HEK293 (cell line): ENCODE measurements around the gene KLRF1.

Experiments
- CTCF ChIA-PET: fragments of 350-600 bp; formaldehyde crosslinking; extraction: SDS; loops from one replicate; lab custom pipeline; 2021; ENCODE audit warnings: antibody characterized with exemption; lab: Yijun Ruan, JAX
- POLR2A ChIA-PET: fragments of 300-600 bp; formaldehyde crosslinking; extraction: SDS; loops from one replicate; lab custom pipeline; 2020; ENCODE audit warnings: antibody characterized with exemption, inconsistent platforms; lab: Yijun Ruan, JAX
- H3K27ac ChIP-seq: fragments of 200-500 bp; sonication (Bioruptor generic); 2 replicates; pipeline ENCODE4 v1.5.1; 2014; ENCODE audit warnings: low read depth, low read length, control low read depth, inconsistent platforms; ENCODE audit errors: extremely low read depth
- H3K36me3 ChIP-seq, 2 experiments: fragments of 200-500 bp in 1 of 2; sonication (Bioruptor generic) in 1 of 2; 1 replicate in 1 of 2; 2 replicates in 1 of 2; pipeline ENCODE4 v1.5.1; 2014 to 2017; ENCODE audit warnings: inconsistent platforms in 2 of 2, low read length in 2 of 2; ENCODE audit not compliant: control insufficient read depth in 2 of 2, insufficient read depth in 1 of 2
- H3K4me1 ChIP-seq: fragments of 200-500 bp; sonication (Bioruptor generic); 2 replicates; pipeline ENCODE4 v1.5.1; 2014; ENCODE audit warnings: mild to moderate bottlenecking, low read length, inconsistent platforms; ENCODE audit not compliant: control insufficient read depth, insufficient read depth
- H3K4me3 ChIP-seq: 2 replicates; pipeline ENCODE4 v1.5.1; 2011; ENCODE audit warnings: low read depth, mild to moderate bottlenecking, control low read depth, low read length, moderate library complexity
- H3K9me3 ChIP-seq: fragments of 200-500 bp; sonication (Bioruptor generic); 2 replicates; pipeline ENCODE4 v1.5.1; 2014; ENCODE audit warnings: low read depth, low read length, inconsistent platforms; ENCODE audit not compliant: control insufficient read depth, insufficient read depth
- GLIS1 ChIP-seq: fragments of 450-650 bp; formaldehyde crosslinking; IDR thresholded peaks from 2 replicates; pipeline ENCODE4 v1.5.1; 2016; ENCODE audit warnings: missing biosample characterization, missing genetic modification characterization
- HIC1 ChIP-seq: fragments of 450-650 bp; formaldehyde crosslinking; IDR thresholded peaks from 2 replicates; pipeline ENCODE4 v1.5.1; 2016; ENCODE audit warnings: missing biosample characterization, missing genetic modification characterization
- KLF16 ChIP-seq: fragments of 450-650 bp; formaldehyde crosslinking; IDR thresholded peaks from 2 replicates; pipeline ENCODE4 v1.5.1; 2017; ENCODE audit warnings: missing biosample characterization, missing genetic modification characterization
- KLF7 ChIP-seq: fragments of 450-650 bp; formaldehyde crosslinking; IDR thresholded peaks from 2 replicates; pipeline ENCODE4 v1.5.1; 2016; ENCODE audit warnings: missing biosample characterization, missing genetic modification characterization, borderline replicate concordance
- PBX3 ChIP-seq: sonication (generic); formaldehyde crosslinking; IDR thresholded peaks from 2 replicates; pipeline ENCODE4 v1.8.1; 2022; ENCODE audit warnings: mild to moderate bottlenecking, moderate library complexity, missing genetic modification reagents
- SALL2 ChIP-seq: fragments of 450-650 bp; formaldehyde crosslinking; IDR thresholded peaks from 2 replicates; pipeline ENCODE4 v1.5.0; 2017; ENCODE audit warnings: missing biosample characterization, mild to moderate bottlenecking, missing genetic modification characterization, borderline replicate concordance
- YY1 ChIP-seq: fragments of 450-650 bp; formaldehyde crosslinking; IDR thresholded peaks from 2 replicates; pipeline ENCODE4 v1.5.1; 2018; ENCODE audit warnings: missing biosample characterization, missing genetic modification characterization
- ZBTB1 ChIP-seq: fragments of 450-650 bp; formaldehyde crosslinking; IDR thresholded peaks from 2 replicates; pipeline ENCODE4 v1.5.1; 2016; ENCODE audit warnings: missing biosample characterization, missing genetic modification characterization
- ZBTB49 ChIP-seq: fragments of 450-650 bp; formaldehyde crosslinking; IDR thresholded peaks from 2 replicates; pipeline ENCODE4 v1.5.1; 2016; ENCODE audit warnings: missing biosample characterization, missing genetic modification characterization, low read depth
- ZNF155 ChIP-seq: fragments of 450-650 bp; formaldehyde crosslinking; IDR thresholded peaks from 2 replicates; pipeline ENCODE4 v1.5.1; 2016; ENCODE audit warnings: missing biosample characterization, missing genetic modification characterization
- ZNF214 ChIP-seq: fragments of 450-650 bp; formaldehyde crosslinking; IDR thresholded peaks from 2 replicates; pipeline ENCODE4 v1.5.1; 2017; ENCODE audit warnings: missing biosample characterization, mild to moderate bottlenecking, missing genetic modification characterization, borderline replicate concordance
- ZNF223 ChIP-seq: fragments of 450-650 bp; formaldehyde crosslinking; IDR thresholded peaks from 2 replicates; pipeline ENCODE4 v1.5.1; 2016; ENCODE audit warnings: missing biosample characterization, missing genetic modification characterization
- ZNF239 ChIP-seq: fragments of 450-650 bp; formaldehyde crosslinking; IDR thresholded peaks from 2 replicates; pipeline ENCODE4 v1.5.1; 2016; ENCODE audit warnings: missing biosample characterization, missing genetic modification characterization
- ZNF292 ChIP-seq: fragments of 450-650 bp; formaldehyde crosslinking; IDR thresholded peaks from 2 replicates; pipeline ENCODE4 v1.5.1; 2016; ENCODE audit warnings: low read depth, missing biosample characterization, missing genetic modification characterization, borderline replicate concordance
- ZNF394 ChIP-seq: fragments of 450-650 bp; formaldehyde crosslinking; IDR thresholded peaks from 2 replicates; pipeline ENCODE4 v1.5.1; 2016; ENCODE audit warnings: missing biosample characterization, missing genetic modification characterization, mild to moderate bottlenecking, moderate library complexity, borderline replicate concordance
- ZNF473 ChIP-seq: fragments of 450-650 bp; formaldehyde crosslinking; IDR thresholded peaks from 2 replicates; pipeline ENCODE4 v1.5.1; 2017; ENCODE audit warnings: missing biosample characterization, missing genetic modification characterization
- ZNF501 ChIP-seq: fragments of 450-650 bp; formaldehyde crosslinking; IDR thresholded peaks from 2 replicates; pipeline ENCODE4 v1.5.1; 2016; ENCODE audit warnings: missing biosample characterization, missing genetic modification characterization
- ZNF529 ChIP-seq: fragments of 450-650 bp; formaldehyde crosslinking; IDR thresholded peaks from 2 replicates; pipeline ENCODE4 v1.5.1; 2017; ENCODE audit warnings: missing genetic modification characterization, missing biosample characterization; ENCODE audit not compliant: insufficient replicate concordance
- ZNF530 ChIP-seq: fragments of 450-650 bp; formaldehyde crosslinking; IDR thresholded peaks from 2 replicates; pipeline ENCODE4 v1.5.1; 2016; ENCODE audit warnings: low read depth, missing biosample characterization, missing genetic modification characterization
- ZNF544 ChIP-seq: fragments of 450-650 bp; formaldehyde crosslinking; IDR thresholded peaks from 2 replicates; pipeline ENCODE4 v1.5.0; 2017; ENCODE audit warnings: missing biosample characterization, missing genetic modification characterization
- ZNF549 ChIP-seq: fragments of 450-650 bp; IDR thresholded peaks from 2 replicates; pipeline ENCODE4 v1.5.1; 2018; ENCODE audit warnings: missing biosample characterization, missing genetic modification characterization, mild to moderate bottlenecking, inconsistent platforms, moderate library complexity
- ZNF580 ChIP-seq: fragments of 450-650 bp; formaldehyde crosslinking; IDR thresholded peaks from 2 replicates; pipeline ENCODE4 v1.5.1; 2016; ENCODE audit warnings: missing biosample characterization, missing genetic modification characterization
- ZNF654 ChIP-seq: fragments of 450-650 bp; formaldehyde crosslinking; IDR thresholded peaks from 2 replicates; pipeline ENCODE4 v1.5.1; 2016; ENCODE audit warnings: low read depth, missing biosample characterization, missing genetic modification characterization
- ZNF677 ChIP-seq: fragments of 450-650 bp; IDR thresholded peaks from 2 replicates; pipeline ENCODE4 v1.5.0; 2018; ENCODE audit warnings: missing biosample characterization, mild to moderate bottlenecking, missing genetic modification characterization, moderate library complexity
- ZNF692 ChIP-seq: fragments of 450-650 bp; formaldehyde crosslinking; IDR thresholded peaks from 2 replicates; pipeline ENCODE4 v1.5.1; 2016; ENCODE audit warnings: missing biosample characterization, missing genetic modification characterization
- ZNF747 ChIP-seq: fragments of 450-650 bp; formaldehyde crosslinking; IDR thresholded peaks from 2 replicates; pipeline ENCODE4 v1.5.1; 2016; ENCODE audit warnings: missing biosample characterization, missing genetic modification characterization
- ZNF830 ChIP-seq: fragments of 450-650 bp; IDR thresholded peaks from 2 replicates; pipeline ENCODE4 v1.5.0; 2018; ENCODE audit warnings: missing biosample characterization, missing genetic modification characterization, low read depth, mild to moderate bottlenecking, moderate library complexity
- ZNF837 ChIP-seq: fragments of 450-650 bp; formaldehyde crosslinking; IDR thresholded peaks from 2 replicates; pipeline ENCODE4 v1.5.1; 2016; ENCODE audit warnings: missing biosample characterization, missing genetic modification characterization

Gene KLRF1

GRCh38 chr12:9867531-9867930, 40.2 kb downstream of the KLRF1 start:
- Histone ChIP-seq H3K4me3 (no peak overlapping the region), H3K27ac (no peak overlapping the region), H3K36me3 (no peaks in the 10 kb centered on the region), H3K9me3 (no peaks in the 10 kb centered on the region), H3K4me1 (no peaks in the 10 kb centered on the region)
- CTCF ChIA-PET = interaction anchor here (0.6 kb wide), 1 partner anchor 17 kb away, joined by 3 read pairs; no protein-coding TSS in a partner anchor
- TF ChIP-seq ZBTB1 (tag by site-specific recombination) = no peak
- no peak for TF ChIP-seq ZNF239 (tag by site-specific recombination)
- TF ChIP-seq ZNF223 (tag by site-specific recombination) = no peak
- TF ChIP-seq YY1 (tag by site-specific recombination) = no peak
- no peak for TF ChIP-seq ZNF837 (tag by site-specific recombination)
- no peak for TF ChIP-seq ZNF580 (tag by site-specific recombination)
- TF ChIP-seq HIC1 (tag by site-specific recombination) = no peak
- TF ChIP-seq ZNF214 (tag by site-specific recombination) = no peak
- no peak for TF ChIP-seq ZNF677 (tag by site-specific recombination)
- no peak for TF ChIP-seq ZNF530 (tag by site-specific recombination)
- TF ChIP-seq PBX3 (CRISPR knock-in tag) = no peak
- no peak for TF ChIP-seq ZNF155 (tag by site-specific recombination)
- no peak for TF ChIP-seq SALL2
- no peak for TF ChIP-seq ZNF501 (tag by site-specific recombination)
- TF ChIP-seq GLIS1 = no peak
- no peak for TF ChIP-seq ZNF830 (tag by site-specific recombination)
- TF ChIP-seq ZNF692 (tag by site-specific recombination) = no peak
- POLR2A ChIA-PET = no interaction called here

- Histone ChIP-seq H3K4me3 (no peak overlapping the region), H3K36me3 (no peaks in the 10 kb centered on the region), H3K27ac (no peak overlapping the region), H3K4me1 (no peaks in the 10 kb centered on the region), H3K9me3 (no peaks in the 10 kb centered on the region)
- ChIA-PET POLR2A (no interaction called here), CTCF (interaction anchor here (0.6 kb wide), 1 partner anchor 16 kb away, joined by 3 read pairs; no protein-coding TSS in a partner anchor)
- no peak for TF ChIP-seq KLF16
- TF ChIP-seq ZNF394 = no peak
- TF ChIP-seq ZBTB49 (tag by site-specific recombination) = no peak
- TF ChIP-seq ZNF473 (tag by site-specific recombination) = no peak
- TF ChIP-seq ZNF654 (tag by site-specific recombination) = no peak
- TF ChIP-seq ZNF544 (tag by site-specific recombination) = no peak
- no peak for TF ChIP-seq KLF7 (tag by site-specific recombination)
- TF ChIP-seq ZNF549 (tag by site-specific recombination) = no peak
- TF ChIP-seq ZNF292 (tag by site-specific recombination) = no peak
- no peak for TF ChIP-seq ZNF529 (tag by site-specific recombination)
- TF ChIP-seq ZNF747 (tag by site-specific recombination) = no peak
Measured at GRCh38 chr12:9868311-9868801, 41.1 kb downstream of the KLRF1 start.
